ENCODE data around the gene PLOD3. TPM values are rescaled to one million over a fixed set of nuclear protein-coding genes. Genes with fewer than 3 reads are reported as not detected.

Gene PLOD3
- total RNA-seq, 1 donor: 90.2 TPM

GRCh38 chr7:101179713-101180112, 37.7 kb downstream of the PLOD3 start:
- no peak for TF ChIP-seq CTCF (IDR thresholded peaks at IDR 0.05; ENCODE audit: insufficient read depth, low read depth, low read length)

GRCh38 chr7:101179117-101179516, 38.3 kb downstream of the PLOD3 start:
- no peak for TF ChIP-seq CTCF (IDR thresholded peaks at IDR 0.05; ENCODE audit: insufficient read depth, low read depth, low read length)
- no peak overlapping the region for H3K4me3 ChIP-seq (ENCODE audit: low read depth, low read length)
- no peak for DNase-seq (ENCODE audit: low read depth)

More at GRCh38 chr7:101179713-101180112, 37.7 kb downstream of the PLOD3 start:
- H3K4me3 ChIP-seq (ENCODE audit: low read depth, low read length): no peak overlapping the region
- DNase-seq (ENCODE audit: low read depth): no peak

- no peak for TF ChIP-seq CTCF (IDR thresholded peaks at IDR 0.05; ENCODE audit: insufficient read depth, low read depth, low read length)
- H3K4me3 ChIP-seq (ENCODE audit: low read depth, low read length): no peak overlapping the region
- DNase-seq (ENCODE audit: low read depth): no peak
These were observed 39.7 kb downstream of the PLOD3 start for GRCh38 chr7:101177644-101178043.

- no peak for DNase-seq (ENCODE audit: low read depth)
- TF ChIP-seq CTCF (IDR thresholded peaks at IDR 0.05; ENCODE audit: insufficient read depth, low read depth, low read length): no peak
- no peak overlapping the region for H3K4me3 ChIP-seq (ENCODE audit: low read depth, low read length)
These were observed 41.7 kb downstream of the PLOD3 start for GRCh38 chr7:101175664-101176063.

GRCh38 chr7:101174322-101174854, 43.0 kb downstream of the PLOD3 start:
- TF ChIP-seq CTCF (IDR thresholded peaks at IDR 0.05; ENCODE audit: insufficient read depth, low read depth, low read length): no peak
- H3K4me3 ChIP-seq (ENCODE audit: low read depth, low read length): no peak overlapping the region

GRCh38 chr7:101173752-101174244, 43.6 kb downstream of the PLOD3 start:
- no peak for DNase-seq (ENCODE audit: low read depth)
- no peak for TF ChIP-seq CTCF (IDR thresholded peaks at IDR 0.05; ENCODE audit: insufficient read depth, low read depth, low read length)

More at GRCh38 chr7:101174322-101174854, 43.0 kb downstream of the PLOD3 start:
- DNase-seq (ENCODE audit: low read depth): no peak

More at GRCh38 chr7:101173752-101174244, 43.6 kb downstream of the PLOD3 start:
- H3K4me3 ChIP-seq (ENCODE audit: low read depth, low read length): no peak overlapping the region

All from fibroblast of villous mesenchyme (primary cell).